ENCODE results near the gene TREM1. TPM values are rescaled to one million over a fixed set of nuclear protein-coding genes. Genes with fewer than 3 reads are reported as not detected.

TREM1 gene
- total RNA-seq, 4 donors from 2014 or later: 0.27 TPM; not detected in 3

DNA sequence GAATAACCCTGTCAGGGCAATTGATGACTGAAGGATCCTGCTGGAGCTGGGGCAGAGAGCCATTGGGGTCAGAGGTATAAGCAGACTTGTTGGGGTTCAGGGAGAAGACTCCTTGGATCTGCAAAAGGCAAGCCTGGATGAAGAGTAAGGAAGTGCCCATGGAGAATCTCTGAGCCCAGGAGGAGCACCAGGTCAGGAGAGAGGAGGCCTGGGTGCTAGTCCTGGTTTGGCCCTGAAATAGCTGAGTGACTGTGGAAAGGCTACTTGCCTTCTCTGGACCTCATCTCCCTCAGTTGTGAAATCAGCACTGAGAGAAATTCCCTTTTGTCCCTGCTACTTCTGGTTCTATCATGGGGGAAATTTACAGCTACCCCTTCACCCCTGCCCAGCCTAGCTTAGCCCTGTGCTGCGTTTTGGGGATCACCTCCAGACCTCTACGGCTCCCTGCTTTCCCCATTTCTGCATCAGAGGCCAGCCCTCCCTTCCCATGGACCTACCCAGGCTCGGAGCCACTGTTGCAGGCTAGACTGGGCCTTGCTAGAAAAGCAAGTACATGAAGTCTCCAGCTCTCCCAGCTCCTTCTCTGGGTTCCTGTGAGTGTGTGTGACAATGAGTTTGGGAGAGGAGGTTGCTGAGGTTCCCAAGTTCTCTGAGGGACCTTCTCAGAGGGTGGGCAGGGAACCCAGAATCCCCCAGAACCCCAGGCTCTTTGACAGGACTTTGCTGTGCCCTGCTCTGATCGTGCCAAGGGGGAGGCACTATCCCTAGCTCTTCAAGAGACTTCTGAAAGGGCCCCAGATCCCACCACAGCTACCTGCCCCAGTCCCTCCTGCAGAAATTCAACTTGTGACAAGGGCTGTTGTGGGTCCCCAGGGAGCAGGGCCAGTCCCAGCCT is 46.6 kb upstream of the TREM1 start:
- Histone ChIP-seq H3K36me3 (no peaks in the 10 kb centered on the region), H3K4me3 (no peak overlapping the region), H3K4me1 (no peaks in the 10 kb centered on the region), H3K27ac (no peak overlapping the region), H3K9me3 (no peaks in the 10 kb centered on the region), H3K27me3 (peaks cover 24% of the 10 kb centered on the region)
- 66 to 80% methylated on average over 1 to 4 of the region's 4 CpGs for WGBS, 2 donors (ENCODE audit: low coverage in 1 of 2)
- intact Hi-C loops (cut with DNase I; ENCODE audit: low total_unique reads): no loop called here
- in situ Hi-C loops (cut with MboI; ENCODE audit: low pct_ligation_motif_present in 1 of 4, low pct_unique_long_range_greater_than_20kb in 1 of 4, low sequenced_read_pairs in 3 of 4): no loop called here
- no peak for DNase-seq
- TF ChIP-seq POLR2A (IDR thresholded peaks at IDR 0.05) (no peak), EP300 (IDR thresholded peaks at IDR 0.05; ENCODE audit: low read depth) (no peak), POLR2AphosphoS5 (IDR thresholded peaks at IDR 0.05) (no peak)
- TF ChIP-seq, protein P1, sequence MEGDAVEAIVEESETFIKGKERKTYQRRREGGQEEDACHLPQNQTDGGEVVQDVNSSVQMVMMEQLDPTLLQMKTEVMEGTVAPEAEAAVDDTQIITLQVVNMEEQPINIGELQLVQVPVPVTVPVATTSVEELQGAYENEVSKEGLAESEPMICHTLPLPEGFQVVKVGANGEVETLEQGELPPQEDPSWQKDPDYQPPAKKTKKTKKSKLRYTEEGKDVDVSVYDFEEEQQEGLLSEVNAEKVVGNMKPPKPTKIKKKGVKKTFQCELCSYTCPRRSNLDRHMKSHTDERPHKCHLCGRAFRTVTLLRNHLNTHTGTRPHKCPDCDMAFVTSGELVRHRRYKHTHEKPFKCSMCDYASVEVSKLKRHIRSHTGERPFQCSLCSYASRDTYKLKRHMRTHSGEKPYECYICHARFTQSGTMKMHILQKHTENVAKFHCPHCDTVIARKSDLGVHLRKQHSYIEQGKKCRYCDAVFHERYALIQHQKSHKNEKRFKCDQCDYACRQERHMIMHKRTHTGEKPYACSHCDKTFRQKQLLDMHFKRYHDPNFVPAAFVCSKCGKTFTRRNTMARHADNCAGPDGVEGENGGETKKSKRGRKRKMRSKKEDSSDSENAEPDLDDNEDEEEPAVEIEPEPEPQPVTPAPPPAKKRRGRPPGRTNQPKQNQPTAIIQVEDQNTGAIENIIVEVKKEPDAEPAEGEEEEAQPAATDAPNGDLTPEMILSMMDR (IDR thresholded peaks at IDR 0.05): no peak

DNA sequence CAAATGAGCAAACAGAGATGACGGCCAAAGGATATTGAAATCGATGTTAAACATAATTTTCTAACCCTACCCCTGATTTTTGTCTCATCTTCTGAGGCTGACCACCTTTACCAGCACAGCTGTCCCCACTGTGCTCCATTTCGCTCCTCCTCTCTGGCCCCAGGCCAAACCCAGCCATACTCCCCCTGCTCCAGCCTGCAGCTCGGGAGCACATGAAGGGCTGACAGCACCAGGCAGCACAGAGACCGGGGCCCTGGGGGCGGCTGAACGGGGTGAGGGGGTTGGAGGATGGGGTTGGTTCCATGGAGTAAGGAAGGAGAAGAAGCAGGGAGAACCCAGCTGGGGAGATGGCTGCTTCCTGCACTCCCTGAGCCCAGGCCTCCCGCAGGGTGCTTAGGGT is 45.8 kb upstream of the TREM1 start:
- no peak for TF ChIP-seq POLR2AphosphoS5 (IDR thresholded peaks at IDR 0.05)
- TF ChIP-seq POLR2A (IDR thresholded peaks at IDR 0.05): no peak
- TF ChIP-seq EP300 (IDR thresholded peaks at IDR 0.05; ENCODE audit: low read depth): no peak
- TF ChIP-seq, protein P1 (IDR thresholded peaks at IDR 0.05): no peak
- no peak for DNase-seq
- no peak overlapping the region for H3K27ac ChIP-seq
- H3K36me3 ChIP-seq: no peaks in the 10 kb centered on the region
- intact Hi-C loops (cut with DNase I; ENCODE audit: low total_unique reads): no loop called here
- no peaks in the 10 kb centered on the region for H3K9me3 ChIP-seq
- peaks cover 21% of the 10 kb centered on the region for H3K27me3 ChIP-seq
- no peaks in the 10 kb centered on the region for H3K4me1 ChIP-seq
- WGBS, 2 donors (ENCODE audit: low coverage in 1 of 2): 85 to 86% methylated on average over 3 to 8 of the region's 8 CpGs
- no peak overlapping the region for H3K4me3 ChIP-seq
- in situ Hi-C loops (cut with MboI; ENCODE audit: low pct_ligation_motif_present in 1 of 4, low pct_unique_long_range_greater_than_20kb in 1 of 4, low sequenced_read_pairs in 3 of 4): no loop called here

DNA sequence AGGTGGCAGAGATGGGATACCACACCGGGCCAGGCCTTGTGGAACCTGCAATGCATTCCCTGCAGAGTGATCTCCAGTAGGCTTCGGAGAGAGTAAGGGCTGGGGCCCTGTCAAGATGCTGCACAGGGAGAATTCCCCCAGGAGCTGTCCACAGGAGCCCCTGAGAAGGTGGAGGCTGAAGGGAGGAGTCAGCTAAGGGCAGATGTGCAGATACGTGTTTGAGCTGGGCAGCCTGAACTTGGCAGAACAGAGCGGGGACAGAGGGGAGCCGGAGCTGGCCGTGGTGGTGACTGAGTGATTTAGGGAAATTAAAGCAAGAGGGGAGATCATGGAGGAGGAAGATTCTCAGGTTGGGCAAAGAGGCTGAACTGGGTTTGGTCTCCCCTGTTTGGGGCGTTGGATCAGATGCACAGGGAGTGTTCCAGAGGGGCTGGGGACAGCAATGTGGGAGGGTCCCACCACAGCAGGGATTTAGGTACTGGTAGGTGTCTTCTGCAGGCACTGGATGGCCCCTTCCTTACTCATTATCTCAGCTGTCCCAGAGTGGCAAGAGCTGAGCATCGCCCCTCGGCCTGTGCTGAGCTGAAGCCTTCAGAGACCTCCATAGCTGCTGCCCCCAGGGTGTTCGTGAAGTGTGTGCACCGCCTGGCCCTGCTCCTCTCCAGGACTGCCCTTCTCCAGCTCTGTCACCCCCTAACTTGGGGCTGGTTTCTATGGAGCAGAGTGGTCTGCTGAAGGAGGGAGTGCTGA is 45.1 kb upstream of the TREM1 start:
- TF ChIP-seq, protein P1 (IDR thresholded peaks at IDR 0.05): no peak
- no peak for TF ChIP-seq POLR2A (IDR thresholded peaks at IDR 0.05)
- TF ChIP-seq EP300 (IDR thresholded peaks at IDR 0.05; ENCODE audit: low read depth): no peak
- no peak for TF ChIP-seq POLR2AphosphoS5 (IDR thresholded peaks at IDR 0.05)
- no peak for DNase-seq
- intact Hi-C loops (cut with DNase I; ENCODE audit: low total_unique reads) (no loop called here), in situ Hi-C loops (cut with MboI; ENCODE audit: low pct_ligation_motif_present in 1 of 4, low pct_unique_long_range_greater_than_20kb in 1 of 4, low sequenced_read_pairs in 3 of 4) (no loop called here)
- Histone ChIP-seq H3K4me1 (no peaks in the 10 kb centered on the region), H3K27me3 (peaks cover 25% of the 10 kb centered on the region), H3K9me3 (no peaks in the 10 kb centered on the region), H3K4me3 (no peak overlapping the region), H3K27ac (no peak overlapping the region), H3K36me3 (no peaks in the 10 kb centered on the region)
- WGBS, 2 donors (ENCODE audit: low coverage in 1 of 2): 87 to 97% methylated on average over 3 to 11 of the region's 11 CpGs

DNA sequence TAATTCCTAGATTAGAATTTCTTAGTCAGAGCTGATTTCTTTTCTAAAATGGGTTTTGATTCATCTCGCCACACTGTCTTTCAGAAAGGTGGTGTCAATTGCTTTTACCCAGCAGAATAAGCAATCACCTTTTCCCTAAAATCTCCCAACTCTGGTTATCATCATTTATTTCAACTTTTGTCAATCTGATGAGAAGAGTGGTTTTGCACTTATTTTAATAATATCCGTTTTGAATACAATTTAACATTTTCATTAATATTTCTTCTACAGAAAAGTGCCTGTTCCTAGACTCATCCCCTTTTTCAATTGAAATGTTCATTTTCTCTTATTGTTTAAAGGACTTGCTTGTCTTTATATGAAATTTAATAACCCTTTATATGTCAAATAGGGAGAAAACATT is 40.7 kb upstream of the TREM1 start:
- in situ Hi-C loops (cut with MboI; ENCODE audit: low pct_ligation_motif_present in 1 of 4, low pct_unique_long_range_greater_than_20kb in 1 of 4, low sequenced_read_pairs in 3 of 4) (no loop called here), intact Hi-C loops (cut with DNase I; ENCODE audit: low total_unique reads) (no loop called here)
- no peak for DNase-seq
- WGBS, 2 donors (ENCODE audit: low coverage in 1 of 2): 79 to 89% methylated on average over 2 of the region's 2 CpGs
- peaks cover 44% of the 10 kb centered on the region for H3K27me3 ChIP-seq
- no peaks in the 10 kb centered on the region for H3K36me3 ChIP-seq
- no peaks in the 10 kb centered on the region for H3K4me1 ChIP-seq
- no peak overlapping the region for H3K4me3 ChIP-seq
- H3K9me3 ChIP-seq: no peaks in the 10 kb centered on the region
- no peak for TF ChIP-seq EP300 (IDR thresholded peaks at IDR 0.05; ENCODE audit: low read depth)
- TF ChIP-seq POLR2A (IDR thresholded peaks at IDR 0.05): no peak
- TF ChIP-seq POLR2AphosphoS5 (IDR thresholded peaks at IDR 0.05): no peak
- TF ChIP-seq, protein P1 (IDR thresholded peaks at IDR 0.05): no peak
- H3K27ac ChIP-seq: no peak overlapping the region
